Measurements from ENCODE around the gene ELL.

Gene ELL

DNA sequence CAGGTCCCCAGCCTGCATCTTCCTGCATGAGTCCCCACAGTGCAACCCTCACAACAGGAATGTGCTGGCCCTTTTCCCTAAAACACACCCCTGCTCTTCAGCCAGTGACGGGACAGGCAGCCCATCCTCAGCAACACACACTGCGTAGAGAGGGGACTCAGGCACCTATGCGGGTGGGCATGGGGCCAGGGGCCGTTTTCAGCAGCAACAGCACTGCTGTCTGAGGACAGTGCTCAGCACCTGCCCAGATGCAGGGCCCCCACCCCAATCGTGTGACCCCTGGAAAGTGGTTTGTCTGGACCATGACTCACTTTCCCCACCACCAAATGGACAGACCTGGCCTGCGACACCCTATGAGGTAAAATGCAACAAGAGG lies 55.9 kb downstream of the ELL start:
- TF ChIP-seq, protein P1, sequence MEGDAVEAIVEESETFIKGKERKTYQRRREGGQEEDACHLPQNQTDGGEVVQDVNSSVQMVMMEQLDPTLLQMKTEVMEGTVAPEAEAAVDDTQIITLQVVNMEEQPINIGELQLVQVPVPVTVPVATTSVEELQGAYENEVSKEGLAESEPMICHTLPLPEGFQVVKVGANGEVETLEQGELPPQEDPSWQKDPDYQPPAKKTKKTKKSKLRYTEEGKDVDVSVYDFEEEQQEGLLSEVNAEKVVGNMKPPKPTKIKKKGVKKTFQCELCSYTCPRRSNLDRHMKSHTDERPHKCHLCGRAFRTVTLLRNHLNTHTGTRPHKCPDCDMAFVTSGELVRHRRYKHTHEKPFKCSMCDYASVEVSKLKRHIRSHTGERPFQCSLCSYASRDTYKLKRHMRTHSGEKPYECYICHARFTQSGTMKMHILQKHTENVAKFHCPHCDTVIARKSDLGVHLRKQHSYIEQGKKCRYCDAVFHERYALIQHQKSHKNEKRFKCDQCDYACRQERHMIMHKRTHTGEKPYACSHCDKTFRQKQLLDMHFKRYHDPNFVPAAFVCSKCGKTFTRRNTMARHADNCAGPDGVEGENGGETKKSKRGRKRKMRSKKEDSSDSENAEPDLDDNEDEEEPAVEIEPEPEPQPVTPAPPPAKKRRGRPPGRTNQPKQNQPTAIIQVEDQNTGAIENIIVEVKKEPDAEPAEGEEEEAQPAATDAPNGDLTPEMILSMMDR (IDR thresholded peaks at IDR 0.05; ENCODE audit: control extremely low read depth, extremely low read depth, low read depth, missing control alignments) = no peak
- ChIA-PET CTCF (interaction anchor here (1.1 to 3.4 kb wide), 3 partner anchors 15 to 37 kb away, joined by 3 to 14 read pairs (median 3); no protein-coding TSS in a partner anchor), POLR2A (no interaction called here)
- no peak for DNase-seq (ENCODE audit: extremely low spot score)

DNA sequence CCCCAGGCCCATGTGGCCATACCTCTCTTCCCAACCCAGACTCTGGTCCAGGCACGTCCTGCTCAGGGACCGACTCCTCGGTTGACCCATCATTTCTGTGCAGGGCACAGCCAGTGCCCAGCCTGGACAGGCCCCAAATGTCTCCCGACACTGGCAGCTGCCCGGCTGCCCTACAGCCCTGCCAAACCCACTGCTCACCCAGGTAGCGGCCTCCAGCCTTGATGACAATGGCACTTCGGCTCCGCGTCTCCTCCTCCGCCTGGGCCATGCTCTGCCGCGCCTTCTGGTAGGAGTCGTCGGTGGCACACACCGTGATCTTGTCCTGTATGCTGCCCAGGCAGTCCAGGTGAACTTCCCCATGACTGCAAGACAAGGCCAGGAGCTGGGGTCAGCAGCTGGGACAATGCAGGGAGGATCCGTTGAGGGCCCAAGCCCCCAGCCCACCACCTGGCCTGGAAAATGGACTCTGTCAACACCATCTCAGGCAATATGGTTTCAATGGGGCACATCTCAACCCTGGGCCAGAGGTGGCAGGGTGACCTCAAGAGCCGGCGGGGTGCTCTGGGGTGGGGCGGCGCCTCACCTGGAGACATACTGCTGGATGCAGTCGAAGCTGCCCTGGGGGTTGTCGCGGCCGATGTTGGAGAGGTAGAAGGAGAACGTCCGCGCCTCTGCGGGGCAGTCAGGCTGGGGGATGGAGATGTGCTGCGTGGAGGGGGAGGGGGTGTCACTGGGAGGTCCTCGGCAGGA lies 56.5 kb downstream of the ELL start:
- DNase-seq (ENCODE audit: extremely low spot score) = no peak
- CTCF ChIA-PET = interaction anchor here (1.4 to 3.4 kb wide), 2 partner anchors 9 to 15 kb away, joined by 5 to 14 read pairs; no protein-coding TSS in a partner anchor
- POLR2A ChIA-PET = no interaction called here
- TF ChIP-seq, protein P1 (IDR thresholded peaks at IDR 0.05; ENCODE audit: control extremely low read depth, extremely low read depth, low read depth, missing control alignments) = no peak

DNA sequence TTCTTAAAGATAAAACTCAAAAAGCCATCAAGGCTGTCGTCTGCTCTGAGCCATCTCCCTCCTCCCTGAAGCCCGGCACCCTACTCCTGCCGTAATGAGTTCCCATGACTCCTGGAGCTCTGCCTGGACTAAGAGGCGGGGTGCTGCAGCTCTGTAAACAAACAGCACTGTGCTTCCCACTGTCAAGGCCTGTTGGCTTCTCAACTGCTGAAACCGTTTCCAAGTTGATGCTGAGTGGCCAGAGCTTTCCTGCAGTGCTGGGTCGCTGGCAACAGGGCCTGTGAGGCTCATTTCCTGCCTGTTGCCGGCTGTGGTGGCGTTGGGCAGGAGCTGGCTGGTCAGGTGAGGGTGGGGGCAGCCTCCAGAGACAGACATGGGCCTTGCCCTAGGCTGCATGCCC lies 57.2 kb downstream of the ELL start:
- POLR2A ChIA-PET = no interaction called here
- TF ChIP-seq, protein P1 (IDR thresholded peaks at IDR 0.05; ENCODE audit: control extremely low read depth, extremely low read depth, low read depth, missing control alignments) = no peak
- CTCF ChIA-PET = interaction anchor here (1.4 to 3.4 kb wide), 2 partner anchors 10 to 14 kb away, joined by 5 to 14 read pairs; no protein-coding TSS in a partner anchor
- DNase-seq (ENCODE audit: extremely low spot score) = no peak

DNA sequence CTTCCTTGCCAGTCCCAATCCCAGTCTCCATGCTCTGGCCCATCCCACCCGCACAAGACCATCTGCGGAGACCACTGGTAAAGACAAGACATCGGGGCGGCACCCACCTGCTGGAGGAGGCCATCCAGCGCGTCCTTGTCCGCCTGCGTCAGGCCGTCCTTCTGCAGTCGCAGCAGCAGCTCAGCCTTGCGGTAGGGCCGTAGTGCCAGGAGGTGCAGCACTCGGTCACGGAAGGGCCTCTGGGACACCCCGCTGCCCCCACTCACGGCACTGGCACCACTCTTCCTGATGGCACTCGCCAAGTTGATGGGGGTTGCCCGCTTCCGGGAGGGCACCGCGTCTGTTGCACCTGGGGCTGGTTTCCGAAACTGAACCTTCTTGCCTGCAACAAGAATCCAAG lies 60.4 kb downstream of the ELL start:
- TF ChIP-seq, protein P1 (IDR thresholded peaks at IDR 0.05; ENCODE audit: control extremely low read depth, extremely low read depth, low read depth, missing control alignments) = no peak
- CTCF ChIA-PET = interaction anchor here (0.6 to 3.8 kb wide), 27 partner anchors 10 to 358 kb away, joined by 3 to 59 read pairs (median 4); partner anchors contain the start of gene KXD1
- DNase-seq (ENCODE audit: extremely low spot score) = no peak
- POLR2A ChIA-PET = interaction anchor here (0.7 kb wide), 1 partner anchor 44 kb away, joined by 4 read pairs; no protein-coding TSS in a partner anchor

DNA sequence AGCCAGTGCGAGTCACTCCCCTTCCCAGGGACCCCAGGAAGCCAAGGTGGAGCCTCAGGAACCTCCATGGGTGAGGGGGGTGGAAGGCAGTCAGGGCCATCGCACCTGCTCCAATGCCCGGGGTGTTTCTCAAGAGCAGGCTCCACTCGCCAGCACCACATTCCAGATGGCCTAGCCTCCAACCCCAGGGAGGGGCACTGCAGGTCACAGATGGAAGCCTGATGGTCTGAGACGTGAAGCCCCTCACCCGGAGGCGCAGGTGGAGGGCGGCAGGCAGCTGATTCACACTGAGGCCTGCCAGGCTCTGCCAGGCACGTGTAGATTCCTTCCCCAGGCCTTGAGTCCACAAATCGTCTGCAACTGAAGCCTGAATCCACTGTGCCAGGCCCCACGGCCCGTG lies 61.0 kb downstream of the ELL start:
- POLR2A ChIA-PET = no interaction called here
- TF ChIP-seq, protein P1 (IDR thresholded peaks at IDR 0.05; ENCODE audit: control extremely low read depth, extremely low read depth, low read depth, missing control alignments) = no peak
- DNase-seq (ENCODE audit: extremely low spot score) = no peak
- CTCF ChIA-PET = interaction anchor here (0.8 to 3.8 kb wide), 16 partner anchors 9 to 242 kb away, joined by 3 to 59 read pairs (median 4); partner anchors contain the start of gene KXD1

DNA sequence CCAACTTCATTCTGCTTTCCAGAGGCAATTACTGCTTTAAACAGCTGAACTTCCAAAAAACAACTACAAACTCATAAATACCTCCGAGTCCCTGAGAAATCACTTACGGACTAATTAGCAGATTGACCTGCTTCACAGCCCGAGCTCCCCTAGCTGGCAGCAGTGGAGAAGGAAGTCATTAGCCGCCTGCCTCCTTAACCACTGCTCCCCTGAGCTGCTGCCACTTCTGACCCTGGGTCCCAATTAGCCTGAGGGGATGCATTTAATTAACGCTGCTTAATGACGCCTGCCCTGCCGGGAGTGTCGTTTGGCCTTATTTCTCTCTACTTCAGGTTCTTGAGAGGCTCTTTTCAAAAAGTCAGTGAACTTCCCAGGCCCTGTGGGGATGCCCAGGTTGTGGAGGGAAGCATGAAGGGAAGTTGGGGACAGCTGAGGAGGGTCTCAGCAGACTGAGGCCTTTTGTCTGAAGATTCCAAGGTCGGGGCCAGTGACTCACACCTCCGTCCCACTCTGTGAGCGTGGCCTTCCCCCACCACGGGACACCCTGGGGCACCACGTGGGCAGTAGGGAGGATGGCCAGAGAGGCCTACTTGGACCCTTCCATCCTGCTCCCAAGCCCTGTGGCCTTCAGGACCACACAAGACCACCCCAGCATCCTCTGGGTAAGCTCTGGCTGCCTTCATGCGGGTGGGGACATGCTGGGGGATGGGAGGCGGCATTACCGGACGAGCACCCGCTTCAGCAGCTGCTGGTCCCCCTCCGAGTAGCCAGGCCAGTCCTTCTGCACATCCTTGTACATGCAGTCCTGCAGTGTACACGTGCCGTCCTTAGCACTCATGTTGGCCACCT lies 64.2 kb downstream of the ELL start:
- POLR2A ChIA-PET = no interaction called here

More for the DNA sequence above, 64.2 kb downstream of the ELL start:
- no peak for DNase-seq (ENCODE audit: extremely low spot score)
- TF ChIP-seq, protein P1 (IDR thresholded peaks at IDR 0.05; ENCODE audit: control extremely low read depth, extremely low read depth, low read depth, missing control alignments) = no peak
- CTCF ChIA-PET = interaction anchor here (1.0 to 1.7 kb wide), 4 partner anchors 9 to 97 kb away, joined by 3 to 15 read pairs (median 4); no protein-coding TSS in a partner anchor

Measured in GM10248 (cell line).